Fibroblast of the aortic adventitia (primary cell): Measurements from ENCODE around the gene ZFP92. TPM values are rescaled to one million over a fixed set of nuclear protein-coding genes. Genes with fewer than 3 reads are reported as not detected.

Source experiments
- DNase-seq: peaks from one replicate; pipeline ENCODE4 v3.0.0-alpha.2; 2010; ENCODE audit warnings: low read depth
- H3K4me3 ChIP-seq: 2 replicates; pipeline ENCODE4 v1.5.1; 2011; ENCODE audit warnings: low read depth, mild to moderate bottlenecking, control low read depth, low read length, moderate library complexity
- total RNA-seq: library from RNA; depleted of rRNA; stranded (reverse); fragments of >200 nt; gene quantifications from 2 replicates; pipeline ENCODE4 v1.2.3, GENCODE V29; 2012; ENCODE audit warnings: low replicate concordance
- TF ChIP-seq, protein P1 (sequence below): IDR thresholded peaks from 2 replicates; pipeline ENCODE4 v1.5.1; 2011; ENCODE audit warnings: mild to moderate bottlenecking, low read length, control low read depth, inconsistent platforms; ENCODE audit not compliant: insufficient read depth

ZFP92 gene, protein sequence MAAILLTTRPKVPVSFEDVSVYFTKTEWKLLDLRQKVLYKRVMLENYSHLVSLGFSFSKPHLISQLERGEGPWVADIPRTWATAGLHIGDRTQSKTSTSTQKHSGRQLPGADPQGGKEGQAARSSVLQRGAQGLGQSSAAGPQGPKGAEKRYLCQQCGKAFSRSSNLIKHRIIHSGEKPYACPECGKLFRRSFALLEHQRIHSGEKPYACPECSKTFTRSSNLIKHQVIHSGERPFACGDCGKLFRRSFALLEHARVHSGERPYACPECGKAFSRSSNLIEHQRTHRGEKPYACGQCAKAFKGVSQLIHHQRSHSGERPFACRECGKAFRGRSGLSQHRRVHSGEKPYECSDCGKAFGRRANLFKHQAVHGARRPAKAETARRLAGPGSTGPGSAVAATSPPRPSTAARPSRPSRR
- total RNA-seq: 0.08 TPM in 1 of 2 replicates, not detected in the other

DNA sequence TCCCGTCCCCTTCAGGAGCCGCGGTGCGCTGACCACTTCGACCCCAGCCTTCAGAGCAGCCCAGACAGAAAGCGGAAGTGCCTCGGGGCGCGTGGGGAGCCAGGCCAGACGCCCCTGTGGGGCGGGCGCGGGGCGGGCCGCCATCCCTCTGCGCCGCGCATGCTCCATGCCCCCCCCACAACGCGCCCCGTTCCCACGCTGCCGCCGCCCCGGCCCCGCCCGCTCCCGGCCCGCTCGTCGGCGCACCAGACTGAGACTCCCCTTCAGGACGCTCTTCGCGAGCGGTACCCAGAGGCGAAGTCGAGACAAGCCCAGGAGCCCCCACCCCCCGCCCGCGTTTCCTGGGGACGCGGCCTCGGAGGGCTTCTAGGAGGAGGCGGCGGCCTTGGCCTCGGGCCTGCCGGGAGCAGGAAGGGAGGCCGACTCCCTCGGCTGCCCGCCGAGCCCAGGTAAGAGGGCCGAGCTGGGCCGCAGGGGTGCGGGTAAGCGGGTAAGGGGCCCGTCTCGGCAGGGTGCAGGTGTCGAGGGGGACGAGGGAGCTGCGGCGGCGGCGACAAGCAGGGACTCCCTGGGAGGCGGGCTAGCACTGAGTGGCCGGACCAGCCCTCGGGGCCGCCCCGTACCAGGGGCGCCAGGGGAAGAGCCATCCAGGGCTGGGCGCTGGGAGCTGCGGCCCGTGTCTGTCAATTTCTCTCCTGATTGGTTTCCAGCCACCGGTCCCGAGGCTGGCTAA, at the start of gene ZFP92:
Gene ZFP92, plus strand, starts transcription at position 218 of the 733 bp plus-strand sequence. CDS start 6,851 bp downstream, outside the sequence.
- peak within 1 kb of the TSS; percentile 22 for H3K4me3 ChIP-seq
- TF ChIP-seq, protein P1, sequence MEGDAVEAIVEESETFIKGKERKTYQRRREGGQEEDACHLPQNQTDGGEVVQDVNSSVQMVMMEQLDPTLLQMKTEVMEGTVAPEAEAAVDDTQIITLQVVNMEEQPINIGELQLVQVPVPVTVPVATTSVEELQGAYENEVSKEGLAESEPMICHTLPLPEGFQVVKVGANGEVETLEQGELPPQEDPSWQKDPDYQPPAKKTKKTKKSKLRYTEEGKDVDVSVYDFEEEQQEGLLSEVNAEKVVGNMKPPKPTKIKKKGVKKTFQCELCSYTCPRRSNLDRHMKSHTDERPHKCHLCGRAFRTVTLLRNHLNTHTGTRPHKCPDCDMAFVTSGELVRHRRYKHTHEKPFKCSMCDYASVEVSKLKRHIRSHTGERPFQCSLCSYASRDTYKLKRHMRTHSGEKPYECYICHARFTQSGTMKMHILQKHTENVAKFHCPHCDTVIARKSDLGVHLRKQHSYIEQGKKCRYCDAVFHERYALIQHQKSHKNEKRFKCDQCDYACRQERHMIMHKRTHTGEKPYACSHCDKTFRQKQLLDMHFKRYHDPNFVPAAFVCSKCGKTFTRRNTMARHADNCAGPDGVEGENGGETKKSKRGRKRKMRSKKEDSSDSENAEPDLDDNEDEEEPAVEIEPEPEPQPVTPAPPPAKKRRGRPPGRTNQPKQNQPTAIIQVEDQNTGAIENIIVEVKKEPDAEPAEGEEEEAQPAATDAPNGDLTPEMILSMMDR: no peak
- DNase-seq: no peak

DNA sequence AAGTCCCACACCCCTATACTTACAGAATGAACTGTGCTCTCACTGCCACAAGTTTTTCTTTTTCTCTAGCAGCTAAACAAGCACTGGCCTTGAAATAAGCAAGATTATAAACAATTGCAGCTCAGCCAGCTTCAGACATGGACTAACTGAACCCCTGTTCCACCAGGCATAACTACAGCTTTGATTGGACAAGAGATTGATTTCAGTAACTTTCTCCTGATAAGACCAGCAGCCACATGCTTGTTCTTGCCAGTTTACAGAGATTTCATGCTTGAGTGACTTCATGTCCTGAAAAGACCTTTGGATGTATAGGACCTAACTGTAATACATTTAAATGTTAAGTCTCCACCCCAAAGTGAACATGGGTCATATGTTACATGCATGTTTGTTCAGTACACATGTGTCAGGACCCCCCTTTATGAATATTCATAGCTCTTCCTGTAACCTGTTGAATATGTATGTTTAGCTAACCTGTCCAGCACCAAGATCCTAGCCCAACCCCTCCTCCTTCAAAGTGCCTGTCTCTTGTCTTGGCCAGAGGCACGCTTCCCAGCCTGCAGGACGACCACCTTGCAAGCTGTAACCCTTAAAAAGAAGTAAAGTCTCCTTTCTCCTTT, 49.4 kb upstream of the ZFP92 start:
- TF ChIP-seq, protein P1: no peak
- no peak for DNase-seq
- H3K4me3 ChIP-seq: no peak overlapping the region

DNA sequence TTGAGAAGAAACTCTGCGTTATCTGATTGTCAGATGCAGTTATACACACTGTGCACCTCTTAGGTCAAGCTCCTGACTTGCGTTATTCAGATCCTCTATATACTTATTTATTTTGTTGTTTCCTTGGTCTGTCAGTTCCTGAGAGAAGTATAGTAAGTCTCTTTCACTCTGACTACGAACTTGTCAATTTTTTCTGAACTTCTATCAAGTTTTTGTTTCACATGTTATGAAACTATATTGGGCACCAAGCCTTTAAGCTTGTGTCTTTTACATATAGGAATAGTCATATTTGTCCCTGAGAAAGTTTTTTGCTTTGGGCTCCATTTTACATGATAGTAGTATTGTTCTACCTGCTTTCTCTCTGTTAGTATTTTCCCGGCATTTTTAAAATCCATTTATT, 45.6 kb upstream of the ZFP92 start:
- TF ChIP-seq, protein P1: no peak

DNA sequence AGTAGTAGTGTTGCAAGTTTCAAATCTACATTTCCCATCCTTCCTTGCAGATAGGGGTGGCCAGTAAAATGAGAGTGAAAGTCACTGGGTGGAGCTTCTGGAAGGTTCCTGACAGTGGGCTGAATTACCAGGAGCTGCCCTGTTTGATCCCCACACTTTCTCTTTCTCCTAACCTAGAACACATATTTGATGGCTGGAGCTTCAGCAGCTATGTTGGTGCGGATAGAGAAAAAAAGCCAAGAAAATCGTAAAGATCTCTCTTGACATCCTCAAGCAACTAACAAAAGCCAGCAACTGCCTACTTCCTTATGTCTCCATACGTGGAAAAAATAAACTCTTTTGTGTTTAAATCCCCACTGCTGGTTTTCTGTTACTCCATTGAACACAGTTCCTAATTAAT, 45.2 kb upstream of the ZFP92 start:
- TF ChIP-seq, protein P1: no peak
- DNase-seq: no peak

More for the DNA sequence above, 45.6 kb upstream of the ZFP92 start:
- H3K4me3 ChIP-seq: no peak overlapping the region
- no peak for DNase-seq

DNA sequence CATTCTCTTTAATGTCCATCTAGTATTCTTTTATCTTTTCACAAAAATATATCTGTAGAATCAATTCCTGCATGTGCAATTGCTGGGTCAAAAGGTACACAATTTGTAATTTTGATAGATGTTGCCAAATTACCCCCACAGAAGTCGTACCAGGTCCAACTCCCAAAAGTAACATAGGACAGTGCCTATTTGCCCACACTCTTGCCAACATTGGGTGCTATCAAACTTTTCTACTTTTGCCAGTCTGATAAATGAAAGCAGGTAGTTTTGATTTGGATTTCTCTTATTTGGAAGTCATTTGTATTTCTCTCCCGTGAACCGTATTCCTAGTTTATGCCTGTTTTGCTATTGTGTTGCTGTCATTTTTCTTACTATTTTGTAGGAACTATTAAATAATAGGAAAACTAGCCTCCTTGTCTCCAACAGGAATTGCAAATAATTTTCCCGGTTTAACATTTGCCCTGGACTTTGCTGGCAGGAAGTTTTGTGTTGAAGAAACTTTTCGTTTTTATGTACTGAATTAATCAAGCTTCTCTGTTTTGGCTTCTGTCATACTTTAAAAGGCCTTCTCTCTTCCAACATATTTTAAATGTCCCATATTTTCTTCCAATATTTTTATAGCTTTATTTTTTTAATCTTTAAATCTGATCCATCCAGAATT, 44.3 kb upstream of the ZFP92 start:
- no peak overlapping the region for H3K4me3 ChIP-seq
- TF ChIP-seq, protein P1: no peak
- no peak for DNase-seq

More for the DNA sequence above, 45.2 kb upstream of the ZFP92 start:
- no peak overlapping the region for H3K4me3 ChIP-seq

DNA sequence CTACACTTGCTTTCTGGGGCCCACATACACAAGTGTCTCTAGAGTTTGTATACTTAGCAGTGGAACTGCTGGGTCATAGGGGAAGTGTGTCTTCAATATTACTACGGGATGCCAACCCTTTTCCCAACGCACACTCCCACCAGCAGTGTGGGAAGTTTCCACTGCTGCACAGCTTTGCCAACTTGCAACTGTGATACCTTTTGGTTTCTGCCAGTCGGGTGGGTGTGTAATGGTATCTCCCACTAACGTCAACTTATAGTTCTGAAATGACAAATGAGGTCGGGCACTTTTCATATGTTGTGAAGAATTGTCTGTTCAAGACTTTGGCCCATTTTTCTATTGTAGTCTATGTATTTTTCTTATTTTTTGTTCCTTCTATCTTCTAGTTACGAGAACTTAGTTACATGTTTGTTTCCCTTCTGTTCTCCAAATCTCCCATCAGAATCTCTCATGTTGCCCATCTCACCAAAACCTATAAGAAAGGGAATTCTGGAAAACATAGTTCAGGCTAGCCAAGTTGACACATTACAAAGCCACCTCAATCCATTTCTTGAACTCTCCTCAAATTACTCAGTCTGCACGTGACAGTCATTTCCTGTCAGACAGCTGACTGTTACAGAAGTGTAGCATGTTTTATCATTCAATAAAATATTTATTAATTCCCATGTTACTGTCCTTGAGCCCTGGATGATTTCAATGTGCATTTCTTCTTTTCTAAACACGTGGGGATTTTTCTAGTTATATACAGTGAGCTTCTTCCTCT, 40.8 kb upstream of the ZFP92 start:
- DNase-seq: no peak
- TF ChIP-seq, protein P1: no peak

More for the DNA sequence above, 40.8 kb upstream of the ZFP92 start:
- H3K4me3 ChIP-seq: no peak overlapping the region
